Tibial nerve (tissue), 4 donors: ENCODE results near the gene TMSB10. TPM values are rescaled to one million over a fixed set of nuclear protein-coding genes. Genes with fewer than 3 reads are reported as not detected.

Source experiments
- DNase-seq, 2 donors: peaks; one replicate each; pipeline ENCODE4 v3.0.0-alpha.2; 2019; ENCODE audit warnings: low spot score in 2 of 2
- H3K27ac ChIP-seq, 4 donors: fragments of 200-600 bp; sonication (generic) in 3 of 4; one replicate each; pipeline ENCODE4 v1.5.1; 2017 to 2019; ENCODE audit warnings: mild to moderate bottlenecking in 1 of 4
- H3K27me3 ChIP-seq, 2 donors: fragments of 200-600 bp; sonication (generic) in 1 of 2; one replicate each; pipeline versions ENCODE4 v1.5.1 to v1.6.0; 2017 to 2019
- H3K36me3 ChIP-seq, 3 donors: fragments of 200-600 bp; sonication (generic); one replicate each; pipeline ENCODE4 v1.5.1; 2018 to 2019
- H3K4me1 ChIP-seq, 4 donors: fragments of 200-600 bp; sonication (generic) in 3 of 4; one replicate each; pipeline ENCODE4 v1.5.1; 2017 to 2019
- H3K4me3 ChIP-seq, 4 donors: fragments of 200-600 bp; sonication (generic) in 3 of 4; one replicate each; pipeline ENCODE4 v1.5.1; 2017 to 2019; ENCODE audit warnings: mild to moderate bottlenecking in 1 of 4, moderate library complexity in 1 of 4
- H3K9me3 ChIP-seq, 4 donors: fragments of 200-600 bp; sonication (generic) in 3 of 4; one replicate each; pipeline ENCODE4 v1.5.1; 2017 to 2019
- CTCF ChIP-seq, 5 experiments: fragments of 200-600 bp in 3 of 5; fragments of 450-650 bp in 2 of 5; sonication (generic) in 3 of 5; IDR thresholded peaks; one replicate each; pipeline ENCODE4 v1.5.1; 2016 to 2019; ENCODE audit warnings: antibody characterized with exemption in 5 of 5, mild to moderate bottlenecking in 3 of 5, moderate library complexity in 2 of 5
- EP300 ChIP-seq, 2 donors: sonication (generic); formaldehyde crosslinking; IDR thresholded peaks; one replicate each; pipeline ENCODE4 v1.6.1; 2017; ENCODE audit warnings: antibody characterized with exemption in 2 of 2, mild to moderate bottlenecking in 1 of 2
- POLR2A ChIP-seq, 2 donors: fragments of 450-650 bp; IDR thresholded peaks; one replicate each; pipeline ENCODE4 v1.6.1; 2017; ENCODE audit warnings: antibody characterized with exemption in 2 of 2, mild to moderate bottlenecking in 2 of 2, moderate library complexity in 2 of 2
- WGBS, 2 donors: methylation state at CpG; one replicate each; pipeline ENCODE4 v1.1.5; 2018; 5-methylcytosine and 5-hydroxymethylcytosine counted together
- total RNA-seq, 4 donors: library from RNA; depleted of rRNA; stranded (reverse); fragments of >200 nt; gene quantifications; one replicate each; pipeline ENCODE4 v1.1.0, GENCODE V29; 2016

TMSB10 gene
- total RNA-seq, 4 donors from 2014 or later, result 5,005 to 6,715 (median 5,816) TPM

GRCh38 chr2:84919885-84920580 is 14.6 kb downstream of the TMSB10 start:
- no peak for TF ChIP-seq CTCF (IDR thresholded peaks at IDR 0.05)
- TF ChIP-seq EP300 (IDR thresholded peaks at IDR 0.05), result peak in 1 of 2 donors; percentile 74
- Histone ChIP-seq H3K9me3 (no peaks in the 10 kb centered on the region), H3K36me3 (no peaks in the 10 kb centered on the region), H3K4me1 (peaks cover 0 to 24% (median 15%) of the 10 kb centered on the region in 4 donors), H3K27me3 (no peaks in the 10 kb centered on the region), H3K4me3 (peak overlapping the region in 1 of 4 donors; percentile 5), H3K27ac (peak overlapping the region; percentile 69 to 96 (median 82))
- 13 to 15% methylated on average over 7 of the region's 7 CpGs for WGBS, 2 donors
- peak in 1 of 2 donors; percentile 64 for DNase-seq

GRCh38 chr2:84923009-84923408 is 17.6 kb downstream of the TMSB10 start:
- Histone ChIP-seq H3K9me3 (no peaks in the 10 kb centered on the region), H3K27me3 (no peaks in the 10 kb centered on the region), H3K36me3 (no peaks in the 10 kb centered on the region), H3K4me3 (no peak overlapping the region), H3K27ac (no peak overlapping the region), H3K4me1 (peaks cover 0 to 50% (median 29%) of the 10 kb centered on the region in 4 donors)
- DNase-seq, result no peak
- no peak for TF ChIP-seq POLR2A (IDR thresholded peaks at IDR 0.05)
- TF ChIP-seq CTCF (IDR thresholded peaks at IDR 0.05), result no peak
- TF ChIP-seq EP300 (IDR thresholded peaks at IDR 0.05), result no peak

GRCh38 chr2:84924173-84925106 is 19.0 kb downstream of the TMSB10 start:
- DNase-seq, result no peak
- Histone ChIP-seq H3K9me3 (no peaks in the 10 kb centered on the region), H3K4me1 (peaks cover 0 to 46% (median 29%) of the 10 kb centered on the region in 4 donors), H3K4me3 (peak overlapping the region in 1 of 4 donors; percentile 25), H3K36me3 (no peaks in the 10 kb centered on the region), H3K27ac (peak overlapping the region in 3 of 4 donors; percentile 57 to 70 (median 62)), H3K27me3 (no peaks in the 10 kb centered on the region)
- TF ChIP-seq POLR2A (IDR thresholded peaks at IDR 0.05), result no peak
- TF ChIP-seq EP300 (IDR thresholded peaks at IDR 0.05), result peak in 1 of 2 donors; percentile 38
- WGBS, 2 donors, result 51 to 60% methylated on average over 9 of the region's 9 CpGs

- Histone ChIP-seq H3K27me3 (no peaks in the 10 kb centered on the region), H3K27ac (peak overlapping the region in 3 of 4 donors; percentile 56 to 70 (median 62)), H3K36me3 (no peaks in the 10 kb centered on the region), H3K9me3 (no peaks in the 10 kb centered on the region), H3K4me1 (peaks cover 0 to 37% (median 23%) of the 10 kb centered on the region in 4 donors), H3K4me3 (peak overlapping the region in 3 of 4 donors; percentile 45 to 51 (median 47))
- TF ChIP-seq CTCF (IDR thresholded peaks at IDR 0.05) (no peak), EP300 (IDR thresholded peaks at IDR 0.05) (no peak), POLR2A (IDR thresholded peaks at IDR 0.05) (no peak)
- 90 to 97% methylated on average over 2 of the region's 2 CpGs for WGBS, 2 donors
- DNase-seq, result no peak
These were observed 19.9 kb downstream of the TMSB10 start for GRCh38 chr2:84925336-84925723.

- H3K27ac ChIP-seq, result peak overlapping the region in 3 of 4 donors; percentile 56 to 70 (median 62)
- peak overlapping the region; percentile 19 to 51 (median 46) for H3K4me3 ChIP-seq
- H3K27me3 ChIP-seq, result no peaks in the 10 kb centered on the region
- no peaks in the 10 kb centered on the region for H3K9me3 ChIP-seq
- no peaks in the 10 kb centered on the region for H3K36me3 ChIP-seq
- TF ChIP-seq POLR2A (IDR thresholded peaks at IDR 0.05), result peak in 1 of 2 donors; percentile 21
- peak; percentile 94 to 99 (median 98) for TF ChIP-seq CTCF (IDR thresholded peaks at IDR 0.05)
- peak in 1 of 2 donors; percentile 82 for TF ChIP-seq EP300 (IDR thresholded peaks at IDR 0.05)
- WGBS, 2 donors, result 2 to 4% methylated on average over 26 to 33 of the region's 34 CpGs
- DNase-seq, result peak; percentile 98 to 99
- peaks cover 0 to 33% (median 22%) of the 10 kb centered on the region in 4 donors for H3K4me1 ChIP-seq
These were observed 20.4 kb downstream of the TMSB10 start for GRCh38 chr2:84925724-84926376.
